ENCODE results near the gene LRFN2. TPM values are rescaled to one million over a fixed set of nuclear protein-coding genes. Genes with fewer than 3 reads are reported as not detected.

Gene LRFN2
- polyA plus RNA-seq, 1 experiment, result not detected

DNA sequence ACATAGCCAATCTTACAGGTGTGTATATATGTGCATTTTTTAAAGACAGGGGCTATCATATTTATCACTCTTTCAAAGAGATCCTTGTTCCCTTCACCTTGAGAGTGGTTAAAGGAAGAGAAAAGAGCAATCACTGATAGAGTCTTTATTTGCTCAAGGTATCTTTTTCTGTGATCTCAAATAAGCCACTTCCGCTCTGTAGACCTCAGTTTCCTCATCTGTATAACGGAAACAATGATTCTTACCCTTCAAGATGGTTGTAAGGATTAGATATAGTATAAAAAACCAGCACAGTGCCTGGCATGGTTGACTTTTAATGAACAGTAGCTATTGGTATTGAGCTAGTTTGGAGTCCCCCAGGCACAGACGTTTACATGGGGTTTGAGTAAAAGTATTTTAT is 10.1 kb upstream of the LRFN2 start:
- ChIA-PET CTCF (interaction anchor here (1.2 kb wide), 1 partner anchor 9 kb away, joined by 5 read pairs; the partner anchor contains the start of gene LRFN2), POLR2A (no interaction called here)
- no peak overlapping the region for H3K4me3 ChIP-seq (ENCODE audit: low read depth, low read length)
- no peak overlapping the region for H3K27ac ChIP-seq (ENCODE audit: low read depth, low read length)
- TF ChIP-seq, protein P1, sequence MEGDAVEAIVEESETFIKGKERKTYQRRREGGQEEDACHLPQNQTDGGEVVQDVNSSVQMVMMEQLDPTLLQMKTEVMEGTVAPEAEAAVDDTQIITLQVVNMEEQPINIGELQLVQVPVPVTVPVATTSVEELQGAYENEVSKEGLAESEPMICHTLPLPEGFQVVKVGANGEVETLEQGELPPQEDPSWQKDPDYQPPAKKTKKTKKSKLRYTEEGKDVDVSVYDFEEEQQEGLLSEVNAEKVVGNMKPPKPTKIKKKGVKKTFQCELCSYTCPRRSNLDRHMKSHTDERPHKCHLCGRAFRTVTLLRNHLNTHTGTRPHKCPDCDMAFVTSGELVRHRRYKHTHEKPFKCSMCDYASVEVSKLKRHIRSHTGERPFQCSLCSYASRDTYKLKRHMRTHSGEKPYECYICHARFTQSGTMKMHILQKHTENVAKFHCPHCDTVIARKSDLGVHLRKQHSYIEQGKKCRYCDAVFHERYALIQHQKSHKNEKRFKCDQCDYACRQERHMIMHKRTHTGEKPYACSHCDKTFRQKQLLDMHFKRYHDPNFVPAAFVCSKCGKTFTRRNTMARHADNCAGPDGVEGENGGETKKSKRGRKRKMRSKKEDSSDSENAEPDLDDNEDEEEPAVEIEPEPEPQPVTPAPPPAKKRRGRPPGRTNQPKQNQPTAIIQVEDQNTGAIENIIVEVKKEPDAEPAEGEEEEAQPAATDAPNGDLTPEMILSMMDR (IDR thresholded peaks at IDR 0.05; ENCODE audit: low read depth, low read length), result no peak
- H3K9me3 ChIP-seq (ENCODE audit: control insufficient read depth, insufficient read depth, low read length), result no peaks in the 10 kb centered on the region; the same call in 1 of the 2 replicates
- DNase-seq (ENCODE audit: low read depth, low spot score), result no peak
- H3K27me3 ChIP-seq (ENCODE audit: control insufficient read depth, insufficient read depth, low read length), result no peaks in the 10 kb centered on the region

DNA sequence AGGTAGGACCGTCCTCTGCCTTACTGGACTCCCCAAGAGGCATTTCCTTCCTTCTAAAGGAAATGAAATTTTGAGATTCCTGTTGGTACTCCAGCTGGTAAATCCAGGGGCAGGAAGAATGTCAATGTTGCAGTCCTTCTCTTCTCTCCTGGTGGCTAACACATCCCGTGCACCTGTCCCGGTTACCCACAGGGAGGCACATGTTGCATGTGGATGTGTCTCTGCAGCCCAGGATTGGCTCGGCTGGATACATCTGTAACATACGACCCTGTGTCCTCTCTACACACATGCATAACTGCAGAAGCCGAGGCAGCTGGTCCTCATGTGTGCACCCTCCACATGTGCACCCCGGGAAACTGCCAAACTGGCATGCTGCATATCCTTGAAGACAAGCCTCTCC is 1.3 kb upstream of the LRFN2 start:
- ChIA-PET POLR2A (no interaction called here), CTCF (interaction anchor here (1.6 kb wide), 1 partner anchor 9 kb away, joined by 5 read pairs; no protein-coding TSS in a partner anchor)
- TF ChIP-seq, protein P1 (IDR thresholded peaks at IDR 0.05; ENCODE audit: low read depth, low read length), result no peak
- DNase-seq (ENCODE audit: low read depth, low spot score), result no peak
- Histone ChIP-seq H3K9me3 (ENCODE audit: control insufficient read depth, insufficient read depth, low read length) (no peaks in the 10 kb centered on the region), H3K27me3 (ENCODE audit: control insufficient read depth, insufficient read depth, low read length) (peaks cover 40% of the 10 kb centered on the region), H3K27ac (ENCODE audit: low read depth, low read length) (no peak overlapping the region), H3K4me3 (ENCODE audit: low read depth, low read length) (no peak overlapping the region)

DNA sequence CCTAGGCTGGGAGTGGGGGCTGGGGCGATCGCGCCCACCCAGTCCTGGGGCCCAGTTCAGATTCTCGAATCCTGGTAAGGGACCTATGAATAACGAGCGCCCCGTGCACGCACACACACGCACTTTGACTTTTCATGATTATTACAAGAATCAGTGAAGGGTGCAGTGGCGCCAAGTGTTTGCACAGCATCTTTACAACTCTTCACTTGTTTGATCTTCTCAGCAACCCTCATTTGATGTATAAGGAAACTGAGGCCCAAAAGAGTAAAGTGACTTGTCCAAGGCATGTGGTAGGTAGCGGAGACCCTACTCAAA is 863 bp upstream of the LRFN2 start:
- H3K9me3 ChIP-seq (ENCODE audit: control insufficient read depth, insufficient read depth, low read length), result no peaks in the 10 kb centered on the region
- no peak overlapping the region for H3K27ac ChIP-seq (ENCODE audit: low read depth, low read length)
- peaks cover 40% of the 10 kb centered on the region for H3K27me3 ChIP-seq (ENCODE audit: control insufficient read depth, insufficient read depth, low read length)
- no peak overlapping the region; the same call in 1 of the 2 replicates for H3K4me3 ChIP-seq (ENCODE audit: low read depth, low read length)
- TF ChIP-seq, protein P1 (IDR thresholded peaks at IDR 0.05; ENCODE audit: low read depth, low read length), result no peak
- POLR2A ChIA-PET, result no interaction called here
- DNase-seq (ENCODE audit: low read depth, low spot score), result no peak
- CTCF ChIA-PET, result interaction anchor here (1.6 kb wide), 1 partner anchor 10 kb away, joined by 5 read pairs; no protein-coding TSS in a partner anchor

DNA sequence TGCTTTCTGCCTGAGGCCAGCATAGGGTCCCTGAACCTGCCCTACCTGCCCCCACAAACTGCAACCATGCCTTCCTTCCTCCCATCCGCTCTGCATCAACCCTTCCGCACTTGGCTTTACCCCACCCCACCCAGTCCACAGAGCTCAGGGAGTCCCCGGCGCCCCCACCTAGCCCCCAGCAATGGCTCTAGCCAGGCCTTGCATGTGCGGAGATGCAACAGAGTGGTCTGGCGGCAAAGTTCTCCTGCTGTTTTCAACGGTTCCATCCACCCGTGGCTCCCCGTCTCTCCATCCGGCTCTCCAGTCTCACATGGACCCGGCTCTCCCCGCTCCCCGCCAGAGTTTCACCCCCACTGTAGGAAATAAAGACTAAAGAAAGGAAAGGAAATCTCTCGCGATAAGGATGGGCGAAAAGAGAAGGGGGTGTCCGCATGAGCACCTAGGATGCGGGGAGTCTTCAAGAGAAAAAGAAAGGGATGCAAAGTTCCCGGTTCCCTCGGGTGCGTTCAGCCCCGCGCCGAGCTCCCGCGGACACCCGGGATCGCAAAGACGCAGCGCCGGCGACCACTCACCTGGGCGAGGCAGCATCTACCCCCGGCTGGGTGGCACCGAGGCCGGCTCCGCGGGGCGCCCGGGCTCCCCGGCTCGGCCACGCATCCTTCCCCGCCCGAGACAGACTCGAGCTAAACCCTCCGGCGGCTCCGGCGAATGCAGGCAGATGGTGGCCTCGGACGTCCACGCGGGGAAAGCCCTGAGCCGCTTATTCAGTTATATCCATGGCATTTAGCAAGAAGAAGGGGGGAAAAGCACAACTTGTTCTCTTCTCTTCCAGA is 579 bp downstream of the LRFN2 start:
- POLR2A ChIA-PET, result no interaction called here
- H3K27me3 ChIP-seq (ENCODE audit: control insufficient read depth, insufficient read depth, low read length), result peaks cover 42% of the 10 kb centered on the region

More for the DNA sequence above, 579 bp downstream of the LRFN2 start:
- Histone ChIP-seq H3K4me3 (ENCODE audit: low read depth, low read length) (no peak overlapping the region), H3K27ac (ENCODE audit: low read depth, low read length) (no peak overlapping the region), H3K9me3 (ENCODE audit: control insufficient read depth, insufficient read depth, low read length) (no peaks in the 10 kb centered on the region)
- CTCF ChIA-PET, result no interaction called here
- TF ChIP-seq, protein P1 (IDR thresholded peaks at IDR 0.05; ENCODE audit: low read depth, low read length), result no peak
- DNase-seq (ENCODE audit: low read depth, low spot score), result no peak
